Ammon's horn (tissue), 1 donor: ENCODE results near the gene MISP.
"Not testable (repeated sequence)": the region's sequence is repeated elsewhere in the genome, so short reads cannot be mapped to it uniquely, and the experiment has no call there.

ENCODE experiments used
- DNase-seq: peaks from one replicate; pipeline ENCODE4 v3.0.0-alpha.2; 2016; ENCODE audit warnings: low spot score

Gene MISP

GRCh38 chr19:725461-726089, 25.3 kb upstream of the MISP start:
- no peak for DNase-seq

- DNase-seq: no peak
Measured at GRCh38 chr19:726993-727956, 23.6 kb upstream of the MISP start.

DNA sequence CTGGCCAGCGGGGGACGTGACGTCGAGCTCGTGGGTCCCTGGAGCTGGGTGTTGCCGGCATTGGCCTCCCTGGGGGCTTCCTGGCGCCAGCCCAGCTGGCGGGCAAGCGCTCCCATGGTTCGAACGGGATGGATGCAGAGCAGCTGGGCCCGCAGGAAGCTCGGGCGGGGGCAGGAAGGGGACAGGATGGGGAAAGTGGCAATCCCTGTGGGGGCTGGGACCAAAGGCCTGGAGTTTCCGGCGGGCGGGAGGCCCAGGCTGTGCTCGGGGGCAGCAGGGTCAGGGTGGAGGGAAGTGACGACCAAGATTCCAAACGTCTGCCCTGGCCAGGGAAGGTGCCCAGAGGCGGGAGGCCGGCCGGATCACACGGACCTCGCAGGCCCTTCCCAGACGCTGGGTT, 22.9 kb upstream of the MISP start:
- DNase-seq: no peak

- DNase-seq: not testable (repeated sequence)
Measured at GRCh38 chr19:729564-729963, 21.3 kb upstream of the MISP start.

DNA sequence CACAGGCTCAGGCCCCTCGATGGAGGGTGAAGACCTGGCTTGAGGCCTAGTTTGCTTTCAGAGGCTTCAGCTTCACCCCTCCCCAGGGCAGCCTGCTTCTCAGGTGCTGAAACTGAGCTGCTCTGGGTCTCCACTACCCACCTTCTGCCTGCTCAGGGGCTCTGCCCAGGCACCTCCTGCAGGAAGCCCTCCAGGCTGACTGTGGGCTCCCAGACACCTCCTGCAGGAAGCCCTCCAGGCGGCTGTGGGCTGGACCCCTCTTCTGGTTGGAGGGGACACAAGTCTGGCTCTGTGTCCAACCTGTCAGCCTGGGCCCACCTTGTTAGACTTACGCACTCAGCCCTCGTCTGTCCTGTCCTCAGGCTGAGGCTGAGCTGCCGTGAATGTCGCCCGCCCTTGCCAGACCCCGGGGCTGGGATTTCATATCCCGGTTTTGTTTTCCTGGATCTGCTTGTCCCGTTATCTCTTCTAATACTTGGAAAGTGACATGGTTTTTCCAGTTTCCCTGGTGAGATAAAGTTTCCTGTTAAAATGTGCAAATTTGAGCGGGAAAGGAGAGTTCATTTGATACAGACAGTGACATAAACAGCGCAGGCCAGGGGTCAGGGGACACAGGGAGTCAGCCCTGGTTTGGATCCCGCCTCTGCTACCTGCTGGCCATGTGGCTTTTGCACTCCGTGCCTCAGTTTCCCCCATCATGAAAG, 20.8 kb upstream of the MISP start:
- no peak for DNase-seq

GRCh38 chr19:731000-731399, 19.9 kb upstream of the MISP start:
- no peak for DNase-seq

GRCh38 chr19:732148-733069, 18.5 kb upstream of the MISP start:
- DNase-seq: no peak

DNA sequence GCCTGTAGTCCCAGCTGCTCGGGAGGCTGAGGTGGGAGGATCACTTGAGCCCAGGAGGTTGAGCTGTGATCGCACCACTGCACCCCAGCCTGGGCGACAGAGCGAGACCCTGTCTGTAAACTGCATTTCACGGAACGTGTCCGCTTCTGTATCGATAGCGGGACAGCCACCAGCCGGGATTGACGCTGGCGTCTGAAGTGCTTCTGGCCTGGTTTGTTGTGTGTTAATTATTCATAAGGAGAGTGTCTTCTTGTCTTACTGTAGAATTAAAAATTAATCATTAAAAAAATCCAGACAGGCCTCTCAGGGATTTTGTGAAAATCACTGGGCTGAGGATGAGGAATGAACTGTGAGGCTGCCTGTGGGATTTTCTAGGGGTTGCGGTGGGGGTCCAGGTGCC, 16.2 kb upstream of the MISP start:
- no peak for DNase-seq

DNA sequence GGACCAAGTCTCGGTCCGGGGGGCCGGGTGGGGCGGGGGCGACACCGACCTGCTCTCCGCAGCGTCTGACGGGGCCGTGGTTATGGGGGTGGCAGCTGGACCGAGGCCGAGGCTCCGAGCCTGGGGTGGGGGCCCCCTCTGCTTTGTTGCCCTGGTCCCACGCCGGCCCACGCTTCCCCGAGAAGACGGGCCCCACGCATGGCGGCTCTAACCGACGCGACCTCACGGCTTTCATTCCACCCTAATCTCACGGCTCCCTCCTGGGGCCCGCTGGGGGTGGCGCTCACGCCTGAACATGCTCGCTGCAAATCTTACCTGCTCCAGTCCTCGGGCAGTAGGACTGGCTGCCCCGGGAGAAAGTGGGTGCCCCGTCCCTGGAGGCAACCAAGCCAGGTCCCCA, 14.8 kb upstream of the MISP start:
- no peak for DNase-seq

- peak; percentile 48 for DNase-seq
Measured at GRCh38 chr19:737591-738093, 13.3 kb upstream of the MISP start.

- DNase-seq: no peak
Measured at GRCh38 chr19:738509-739128, 12.3 kb upstream of the MISP start.

DNA sequence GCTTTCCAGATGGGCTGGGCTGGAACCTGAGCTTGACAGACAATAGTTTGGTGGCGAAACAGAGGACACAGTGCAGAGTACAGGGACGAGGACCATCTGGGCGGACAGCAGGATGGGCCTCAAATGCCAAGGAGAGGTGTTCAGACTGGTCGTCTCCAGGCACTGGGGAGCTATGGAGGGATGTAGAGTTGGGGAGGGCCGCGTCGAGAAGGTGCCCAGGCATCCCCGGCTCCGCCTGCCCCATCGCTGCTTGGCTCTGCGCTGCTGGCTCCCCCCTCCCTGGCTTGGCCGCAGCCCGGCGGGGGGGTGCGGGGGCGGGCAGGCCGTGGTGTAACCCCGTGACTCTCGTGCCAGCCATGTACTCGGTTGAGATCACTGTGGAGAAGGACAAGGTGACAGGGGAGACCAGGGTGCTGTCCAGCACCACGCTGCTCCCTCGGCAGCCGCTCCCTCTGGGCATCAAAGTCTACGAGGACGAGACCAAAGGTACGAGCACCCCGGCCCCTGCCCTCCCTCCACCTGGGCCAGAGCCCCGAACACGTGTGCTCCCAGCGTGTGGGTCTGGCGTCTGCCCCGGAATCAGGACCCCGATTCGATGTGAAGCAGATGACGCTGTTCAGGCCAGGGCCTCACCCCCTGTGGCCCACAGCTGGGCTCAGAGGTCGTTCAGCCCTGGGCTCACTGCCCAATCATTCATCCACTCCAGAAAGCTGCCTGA, 10.8 kb upstream of the MISP start:
- no peak for DNase-seq

DNA sequence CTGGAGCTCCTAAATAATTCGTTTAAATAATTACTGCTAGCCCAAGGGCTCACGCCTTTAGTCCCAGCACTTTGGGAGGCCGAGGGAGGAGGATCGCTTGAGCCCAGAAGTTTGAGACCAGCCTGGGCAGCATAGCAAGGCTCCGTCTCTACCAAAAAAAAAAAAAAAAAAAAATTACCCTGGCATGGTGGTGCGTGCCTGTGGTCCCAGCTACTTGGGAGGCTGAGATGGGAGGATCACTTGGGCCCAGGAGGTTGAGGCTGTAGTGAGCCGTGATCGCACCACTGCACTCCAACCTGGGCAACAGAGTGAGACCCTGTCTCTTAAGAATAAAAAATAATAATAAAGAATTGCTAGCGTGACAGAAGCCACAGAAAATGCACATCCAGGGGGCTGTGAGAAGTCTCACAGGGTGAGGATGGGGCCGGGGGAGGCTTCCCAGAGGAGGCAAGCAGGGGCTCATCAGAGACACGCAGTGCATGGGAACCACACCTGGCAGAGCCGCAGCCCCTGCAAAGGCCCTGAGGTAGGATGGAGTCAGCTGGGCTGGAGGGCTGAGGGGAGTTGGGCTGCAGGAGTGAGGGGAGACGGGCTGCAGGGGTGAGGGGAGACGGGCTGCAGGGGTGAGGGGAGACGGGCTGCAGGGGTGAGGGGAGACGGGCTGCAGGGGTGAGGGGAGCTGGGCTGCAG, 10.0 kb upstream of the MISP start:
- not testable (repeated sequence) for DNase-seq

- DNase-seq: no peak
Measured at GRCh38 chr19:741506-742131, 9.3 kb upstream of the MISP start.

DNA sequence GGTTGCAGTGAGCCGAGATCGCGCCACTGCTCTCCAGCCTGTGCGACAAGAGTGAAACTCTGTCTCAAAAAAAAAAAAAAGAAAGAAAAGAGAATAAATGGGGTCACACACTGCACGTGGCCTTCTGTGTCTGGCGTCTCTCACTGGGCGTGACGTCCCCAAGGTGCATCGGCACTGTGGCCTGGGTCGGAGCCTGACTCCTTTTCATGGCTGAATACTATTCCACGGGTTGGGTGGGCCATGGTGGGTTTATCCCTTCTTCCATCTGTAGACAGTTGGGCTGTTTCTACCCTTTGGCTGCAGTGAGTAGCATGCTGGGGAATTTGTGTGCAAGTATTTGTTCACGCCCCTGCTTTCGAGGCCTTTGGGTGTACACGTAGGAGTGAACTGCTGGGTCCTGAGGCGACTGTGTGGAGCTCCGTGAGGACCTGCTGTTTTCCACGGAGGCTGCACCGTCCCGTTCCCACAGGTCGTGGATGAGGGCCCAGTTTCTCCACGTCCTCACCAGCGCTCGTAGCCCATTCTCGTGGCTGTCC, 8.3 kb upstream of the MISP start:
- no peak for DNase-seq

DNA sequence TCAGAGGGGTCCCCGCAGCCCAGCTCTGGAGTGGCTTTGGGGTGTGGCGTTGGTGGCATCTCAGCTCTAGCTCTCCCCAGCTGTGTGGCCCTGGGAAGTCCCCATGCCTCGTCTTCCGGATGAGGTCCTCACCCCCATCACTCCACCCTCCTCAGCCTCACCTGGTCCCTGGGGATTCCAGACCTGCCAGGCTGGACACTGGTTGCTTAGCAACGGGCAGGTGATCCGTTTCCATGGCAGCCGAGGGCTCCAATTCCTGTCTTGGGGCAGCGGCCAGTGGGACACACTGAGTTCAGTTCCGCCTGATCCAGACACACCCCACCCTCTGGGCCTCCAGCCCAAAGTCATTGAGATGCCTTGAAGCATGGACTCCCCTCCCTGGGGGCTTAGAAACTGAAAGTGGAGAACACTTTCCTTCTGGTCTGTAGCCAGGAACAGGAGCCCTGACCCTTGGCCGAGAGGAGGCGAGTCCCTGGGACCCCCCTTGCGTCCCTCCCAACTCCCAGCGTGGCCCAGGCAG, 7.7 kb upstream of the MISP start:
- DNase-seq: no peak

GRCh38 chr19:745138-745537, 5.8 kb upstream of the MISP start:
- DNase-seq: not testable (repeated sequence)

DNA sequence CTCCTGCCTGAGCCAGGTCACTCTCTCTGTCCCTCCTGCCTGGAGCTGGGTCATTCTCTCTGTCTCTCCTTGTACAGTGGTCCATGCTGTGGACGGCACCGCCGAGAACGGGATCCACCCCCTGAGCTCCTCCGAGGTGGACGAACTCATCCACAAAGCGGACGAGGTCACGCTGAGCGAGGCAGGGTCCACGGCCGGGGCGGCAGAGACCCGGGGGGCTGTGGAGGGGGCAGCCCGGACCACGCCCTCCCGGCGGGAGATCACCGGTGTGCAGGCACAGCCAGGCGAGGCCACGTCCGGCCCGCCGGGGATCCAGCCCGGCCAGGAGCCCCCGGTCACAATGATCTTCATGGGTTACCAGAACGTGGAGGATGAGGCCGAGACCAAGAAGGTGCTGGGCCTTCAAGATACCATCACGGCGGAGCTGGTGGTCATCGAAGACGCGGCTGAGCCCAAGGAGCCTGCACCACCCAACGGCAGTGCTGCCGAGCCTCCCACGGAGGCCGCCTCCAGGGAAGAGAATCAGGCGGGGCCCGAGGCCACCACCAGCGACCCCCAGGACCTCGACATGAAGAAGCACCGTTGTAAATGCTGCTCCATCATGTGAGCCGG, 4.6 kb upstream of the MISP start:
- DNase-seq: no peak
